ENCODE data around the gene TNPO1.

DNA sequence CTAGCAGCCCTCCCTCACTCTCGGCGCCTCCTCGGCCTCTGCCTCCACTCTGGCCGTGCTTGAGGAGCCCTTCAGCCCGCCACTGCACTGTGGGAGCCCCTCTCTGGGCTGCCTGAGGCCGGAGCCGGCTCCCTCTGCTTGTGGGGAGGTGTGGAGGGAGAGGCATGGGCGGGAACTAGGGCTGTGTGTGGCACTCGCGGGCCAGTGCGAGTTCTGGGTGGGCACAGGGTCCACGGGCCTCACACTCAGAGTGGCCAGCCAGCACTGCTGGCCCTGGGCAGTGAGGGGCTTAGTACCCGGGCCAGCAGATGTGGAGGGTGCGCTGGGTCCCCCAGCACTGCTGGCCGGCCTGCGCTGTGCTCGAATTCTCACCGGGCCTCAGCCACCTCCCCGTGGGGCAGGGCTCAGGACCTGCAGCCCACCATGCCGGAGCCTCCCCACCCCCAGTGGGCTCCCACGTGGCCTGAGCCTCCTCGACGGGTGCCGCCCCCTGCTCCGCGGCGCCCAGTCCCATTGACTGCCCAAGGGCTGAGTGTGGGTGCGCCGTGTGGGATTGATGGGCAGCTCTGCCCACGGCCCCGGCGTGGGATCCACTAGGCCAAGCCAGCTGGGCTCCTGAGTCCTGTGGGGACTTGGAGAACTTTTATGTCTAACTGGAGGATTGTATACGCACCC, 109.0 kb downstream of the TNPO1 start:
- TF ChIP-seq, protein P1, sequence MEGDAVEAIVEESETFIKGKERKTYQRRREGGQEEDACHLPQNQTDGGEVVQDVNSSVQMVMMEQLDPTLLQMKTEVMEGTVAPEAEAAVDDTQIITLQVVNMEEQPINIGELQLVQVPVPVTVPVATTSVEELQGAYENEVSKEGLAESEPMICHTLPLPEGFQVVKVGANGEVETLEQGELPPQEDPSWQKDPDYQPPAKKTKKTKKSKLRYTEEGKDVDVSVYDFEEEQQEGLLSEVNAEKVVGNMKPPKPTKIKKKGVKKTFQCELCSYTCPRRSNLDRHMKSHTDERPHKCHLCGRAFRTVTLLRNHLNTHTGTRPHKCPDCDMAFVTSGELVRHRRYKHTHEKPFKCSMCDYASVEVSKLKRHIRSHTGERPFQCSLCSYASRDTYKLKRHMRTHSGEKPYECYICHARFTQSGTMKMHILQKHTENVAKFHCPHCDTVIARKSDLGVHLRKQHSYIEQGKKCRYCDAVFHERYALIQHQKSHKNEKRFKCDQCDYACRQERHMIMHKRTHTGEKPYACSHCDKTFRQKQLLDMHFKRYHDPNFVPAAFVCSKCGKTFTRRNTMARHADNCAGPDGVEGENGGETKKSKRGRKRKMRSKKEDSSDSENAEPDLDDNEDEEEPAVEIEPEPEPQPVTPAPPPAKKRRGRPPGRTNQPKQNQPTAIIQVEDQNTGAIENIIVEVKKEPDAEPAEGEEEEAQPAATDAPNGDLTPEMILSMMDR (IDR thresholded peaks at IDR 0.05 in 4 of 5, conservative IDR thresholded peaks at IDR 0.05 in 1 of 5): no peak
- TF ChIP-seq POLR2A (IDR thresholded peaks at IDR 0.05): no peak
